ENCODE results near the gene CLDN11.

Gene CLDN11

GRCh38 chr3:170471149-170471548, 52.5 kb downstream of the CLDN11 start:
- DNase-seq (ENCODE audit: low read depth, low spot score): no peak
- H3K9ac ChIP-seq (ENCODE audit: insufficient read length, low read depth): no peak overlapping the region
- no peaks in the 10 kb centered on the region for H3K9me3 ChIP-seq (ENCODE audit: insufficient read depth, low read length)
- TF ChIP-seq YY1 (IDR thresholded peaks at IDR 0.05; ENCODE audit: insufficient read depth, insufficient read length) (no peak), SUZ12 (IDR thresholded peaks at IDR 0.05; ENCODE audit: extremely low read depth, insufficient read depth, insufficient read length) (no peak), ZNF274 (IDR thresholded peaks at IDR 0.05; ENCODE audit: low read depth, low read length) (no peak)
- H3K36me3 ChIP-seq (ENCODE audit: insufficient read depth, insufficient read length, low read length): no peaks in the 10 kb centered on the region
- H3K27me3 ChIP-seq (ENCODE audit: insufficient read depth, insufficient read length): no peaks in the 10 kb centered on the region
- H3K4me3 ChIP-seq (ENCODE audit: insufficient read length, low read depth): no peak overlapping the region
- H3K4me1 ChIP-seq (ENCODE audit: insufficient read depth, insufficient read length): peaks cover 4% of the 10 kb centered on the region

GRCh38 chr3:170473358-170473757, 54.7 kb downstream of the CLDN11 start:
- no peak overlapping the region for H3K4me3 ChIP-seq (ENCODE audit: insufficient read length, low read depth)
- no peak overlapping the region for H3K9ac ChIP-seq (ENCODE audit: insufficient read length, low read depth)
- DNase-seq (ENCODE audit: low read depth, low spot score): no peak
- no peak for TF ChIP-seq SUZ12 (IDR thresholded peaks at IDR 0.05; ENCODE audit: extremely low read depth, insufficient read depth, insufficient read length)
- no peak for TF ChIP-seq ZNF274 (IDR thresholded peaks at IDR 0.05; ENCODE audit: low read depth, low read length)
- TF ChIP-seq YY1 (IDR thresholded peaks at IDR 0.05; ENCODE audit: insufficient read depth, insufficient read length): no peak
- peaks cover 4% of the 10 kb centered on the region for H3K4me1 ChIP-seq (ENCODE audit: insufficient read depth, insufficient read length)
- H3K9me3 ChIP-seq (ENCODE audit: insufficient read depth, low read length): no peaks in the 10 kb centered on the region
- no peaks in the 10 kb centered on the region for H3K27me3 ChIP-seq (ENCODE audit: insufficient read depth, insufficient read length)
- H3K36me3 ChIP-seq (ENCODE audit: insufficient read depth, insufficient read length, low read length): no peaks in the 10 kb centered on the region

- Histone ChIP-seq H3K9ac (ENCODE audit: insufficient read length, low read depth) (no peak overlapping the region), H3K4me3 (ENCODE audit: insufficient read length, low read depth) (no peak overlapping the region), H3K4me1 (ENCODE audit: insufficient read depth, insufficient read length) (peaks cover 4% of the 10 kb centered on the region), H3K27me3 (ENCODE audit: insufficient read depth, insufficient read length) (no peaks in the 10 kb centered on the region), H3K36me3 (ENCODE audit: insufficient read depth, insufficient read length, low read length) (no peaks in the 10 kb centered on the region), H3K9me3 (ENCODE audit: insufficient read depth, low read length) (no peaks in the 10 kb centered on the region)
- no peak for DNase-seq (ENCODE audit: low read depth, low spot score)
- TF ChIP-seq ZNF274 (IDR thresholded peaks at IDR 0.05; ENCODE audit: low read depth, low read length) (no peak), YY1 (IDR thresholded peaks at IDR 0.05; ENCODE audit: insufficient read depth, insufficient read length) (no peak), SUZ12 (IDR thresholded peaks at IDR 0.05; ENCODE audit: extremely low read depth, insufficient read depth, insufficient read length) (no peak)
These were observed 56.5 kb downstream of the CLDN11 start for GRCh38 chr3:170475092-170475685.

- Histone ChIP-seq H3K4me1 (ENCODE audit: insufficient read depth, insufficient read length) (no peaks in the 10 kb centered on the region), H3K4me3 (ENCODE audit: insufficient read length, low read depth) (no peak overlapping the region), H3K27me3 (ENCODE audit: insufficient read depth, insufficient read length) (no peaks in the 10 kb centered on the region), H3K9ac (ENCODE audit: insufficient read length, low read depth) (no peak overlapping the region), H3K9me3 (ENCODE audit: insufficient read depth, low read length) (no peaks in the 10 kb centered on the region), H3K36me3 (ENCODE audit: insufficient read depth, insufficient read length, low read length) (no peaks in the 10 kb centered on the region)
- no peak for DNase-seq (ENCODE audit: low read depth, low spot score)
- no peak for TF ChIP-seq YY1 (IDR thresholded peaks at IDR 0.05; ENCODE audit: insufficient read depth, insufficient read length)
- TF ChIP-seq ZNF274 (IDR thresholded peaks at IDR 0.05; ENCODE audit: low read depth, low read length): no peak
- TF ChIP-seq SUZ12 (IDR thresholded peaks at IDR 0.05; ENCODE audit: extremely low read depth, insufficient read depth, insufficient read length): no peak
These were observed 57.6 kb downstream of the CLDN11 start for GRCh38 chr3:170476291-170476690.

- Histone ChIP-seq H3K36me3 (ENCODE audit: insufficient read depth, insufficient read length, low read length) (no peaks in the 10 kb centered on the region), H3K4me3 (ENCODE audit: insufficient read length, low read depth) (no peak overlapping the region), H3K4me1 (ENCODE audit: insufficient read depth, insufficient read length) (no peaks in the 10 kb centered on the region), H3K9ac (ENCODE audit: insufficient read length, low read depth) (no peak overlapping the region), H3K27me3 (ENCODE audit: insufficient read depth, insufficient read length) (no peaks in the 10 kb centered on the region), H3K9me3 (ENCODE audit: insufficient read depth, low read length) (no peaks in the 10 kb centered on the region)
- DNase-seq (ENCODE audit: low read depth, low spot score): no peak
- TF ChIP-seq ZNF274 (IDR thresholded peaks at IDR 0.05; ENCODE audit: low read depth, low read length) (no peak), YY1 (IDR thresholded peaks at IDR 0.05; ENCODE audit: insufficient read depth, insufficient read length) (no peak), SUZ12 (IDR thresholded peaks at IDR 0.05; ENCODE audit: extremely low read depth, insufficient read depth, insufficient read length) (no peak)
These were observed 58.7 kb downstream of the CLDN11 start for GRCh38 chr3:170477395-170477794.

GRCh38 chr3:170480111-170480510, 61.4 kb downstream of the CLDN11 start:
- no peak for DNase-seq (ENCODE audit: low read depth, low spot score)
- H3K36me3 ChIP-seq (ENCODE audit: insufficient read depth, insufficient read length, low read length): no peaks in the 10 kb centered on the region
- H3K4me1 ChIP-seq (ENCODE audit: insufficient read depth, insufficient read length): no peaks in the 10 kb centered on the region
- no peak overlapping the region for H3K4me3 ChIP-seq (ENCODE audit: insufficient read length, low read depth)
- no peaks in the 10 kb centered on the region for H3K27me3 ChIP-seq (ENCODE audit: insufficient read depth, insufficient read length)
- H3K9ac ChIP-seq (ENCODE audit: insufficient read length, low read depth): no peak overlapping the region
- TF ChIP-seq SUZ12 (IDR thresholded peaks at IDR 0.05; ENCODE audit: extremely low read depth, insufficient read depth, insufficient read length) (no peak), YY1 (IDR thresholded peaks at IDR 0.05; ENCODE audit: insufficient read depth, insufficient read length) (no peak), ZNF274 (IDR thresholded peaks at IDR 0.05; ENCODE audit: low read depth, low read length) (no peak)
- H3K9me3 ChIP-seq (ENCODE audit: insufficient read depth, low read length): no peaks in the 10 kb centered on the region

GRCh38 chr3:170482199-170482598, 63.5 kb downstream of the CLDN11 start:
- H3K27me3 ChIP-seq (ENCODE audit: insufficient read depth, insufficient read length): peaks cover 2% of the 10 kb centered on the region
- no peak overlapping the region for H3K4me3 ChIP-seq (ENCODE audit: insufficient read length, low read depth)
- TF ChIP-seq YY1 (IDR thresholded peaks at IDR 0.05; ENCODE audit: insufficient read depth, insufficient read length): no peak
- TF ChIP-seq SUZ12 (IDR thresholded peaks at IDR 0.05; ENCODE audit: extremely low read depth, insufficient read depth, insufficient read length): no peak
- TF ChIP-seq ZNF274 (IDR thresholded peaks at IDR 0.05; ENCODE audit: low read depth, low read length): no peak
- DNase-seq (ENCODE audit: low read depth, low spot score): no peak
- H3K9ac ChIP-seq (ENCODE audit: insufficient read length, low read depth): no peak overlapping the region
- no peaks in the 10 kb centered on the region for H3K36me3 ChIP-seq (ENCODE audit: insufficient read depth, insufficient read length, low read length)
- no peaks in the 10 kb centered on the region for H3K9me3 ChIP-seq (ENCODE audit: insufficient read depth, low read length)
- H3K4me1 ChIP-seq (ENCODE audit: insufficient read depth, insufficient read length): peaks cover 9% of the 10 kb centered on the region
